Astrocyte of the cerebellum (primary cell): ENCODE measurements around the gene TBX4.
A peak's percentile ranks its signal among the peaks of the same experiment; 100 is the strongest.

ENCODE experiments used
- DNase-seq: peaks from one replicate; pipeline ENCODE4 v3.0.0-alpha.2; 2011; ENCODE audit warnings: low read depth
- H3K4me3 ChIP-seq: 2 replicates; pipeline ENCODE4 v1.5.1; 2011; ENCODE audit warnings: mild to moderate bottlenecking, low read depth, low read length, moderate library complexity
- in situ Hi-C: cut with HindIII; loops from 2 replicates; pipeline ENCODE4 v1.10.0; 2017; ENCODE audit warnings: low sequenced_read_pairs
- TF ChIP-seq, protein P1 (sequence below): IDR thresholded peaks from 2 replicates; pipeline ENCODE4 v1.5.1; 2012; ENCODE audit warnings: low read length, low read depth, moderate library complexity, mild to moderate bottlenecking; ENCODE audit errors: missing control alignments

The TBX4 gene

DNA sequence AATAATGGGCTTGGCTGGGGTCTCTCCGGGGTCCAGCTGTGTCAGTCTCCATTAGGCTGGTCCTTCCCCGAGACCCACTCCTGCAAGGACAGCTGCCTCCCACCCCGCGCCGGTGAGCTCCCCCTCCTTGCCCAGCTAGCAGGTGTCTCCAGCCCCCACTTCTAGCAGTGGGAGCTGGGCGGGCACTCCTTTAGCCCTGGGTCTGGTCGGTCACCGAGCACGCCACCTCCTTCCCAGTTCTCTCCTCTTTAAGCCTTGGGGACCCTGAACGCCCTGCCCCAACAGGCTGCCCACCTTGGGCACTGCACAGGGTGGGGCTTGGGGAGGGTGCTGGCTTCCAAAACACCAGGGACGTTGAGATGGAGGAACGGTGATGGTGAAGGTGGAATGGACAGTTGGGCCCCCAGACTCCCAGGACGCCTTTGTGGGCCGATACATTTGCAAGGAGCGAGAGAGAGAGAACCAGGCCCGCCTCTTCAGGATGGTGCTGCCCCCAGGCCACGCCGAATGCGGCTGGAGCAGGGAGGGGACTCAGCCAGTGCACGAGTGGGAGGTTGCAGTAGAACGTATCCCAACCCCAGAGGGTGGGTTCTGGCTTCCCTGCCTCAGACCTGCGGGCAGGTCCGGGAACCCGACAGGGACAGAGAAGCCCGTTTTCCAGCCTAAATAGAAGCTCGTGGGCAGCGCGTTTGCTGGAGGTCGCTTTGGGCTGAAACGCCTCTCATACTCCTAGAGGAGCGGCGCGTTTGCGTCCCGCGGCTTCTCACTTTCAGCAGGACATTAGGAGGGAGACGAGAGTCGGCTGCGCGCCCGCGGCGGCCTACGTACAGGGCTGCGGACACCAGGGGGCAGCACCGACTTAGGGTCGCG, 41.8 kb upstream of the TBX4 start:
- DNase-seq = no peak
- TF ChIP-seq, protein P1, sequence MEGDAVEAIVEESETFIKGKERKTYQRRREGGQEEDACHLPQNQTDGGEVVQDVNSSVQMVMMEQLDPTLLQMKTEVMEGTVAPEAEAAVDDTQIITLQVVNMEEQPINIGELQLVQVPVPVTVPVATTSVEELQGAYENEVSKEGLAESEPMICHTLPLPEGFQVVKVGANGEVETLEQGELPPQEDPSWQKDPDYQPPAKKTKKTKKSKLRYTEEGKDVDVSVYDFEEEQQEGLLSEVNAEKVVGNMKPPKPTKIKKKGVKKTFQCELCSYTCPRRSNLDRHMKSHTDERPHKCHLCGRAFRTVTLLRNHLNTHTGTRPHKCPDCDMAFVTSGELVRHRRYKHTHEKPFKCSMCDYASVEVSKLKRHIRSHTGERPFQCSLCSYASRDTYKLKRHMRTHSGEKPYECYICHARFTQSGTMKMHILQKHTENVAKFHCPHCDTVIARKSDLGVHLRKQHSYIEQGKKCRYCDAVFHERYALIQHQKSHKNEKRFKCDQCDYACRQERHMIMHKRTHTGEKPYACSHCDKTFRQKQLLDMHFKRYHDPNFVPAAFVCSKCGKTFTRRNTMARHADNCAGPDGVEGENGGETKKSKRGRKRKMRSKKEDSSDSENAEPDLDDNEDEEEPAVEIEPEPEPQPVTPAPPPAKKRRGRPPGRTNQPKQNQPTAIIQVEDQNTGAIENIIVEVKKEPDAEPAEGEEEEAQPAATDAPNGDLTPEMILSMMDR = peak; percentile 48
- in situ Hi-C loops = no loop called here
- peak overlapping the region; percentile 7 for H3K4me3 ChIP-seq

DNA sequence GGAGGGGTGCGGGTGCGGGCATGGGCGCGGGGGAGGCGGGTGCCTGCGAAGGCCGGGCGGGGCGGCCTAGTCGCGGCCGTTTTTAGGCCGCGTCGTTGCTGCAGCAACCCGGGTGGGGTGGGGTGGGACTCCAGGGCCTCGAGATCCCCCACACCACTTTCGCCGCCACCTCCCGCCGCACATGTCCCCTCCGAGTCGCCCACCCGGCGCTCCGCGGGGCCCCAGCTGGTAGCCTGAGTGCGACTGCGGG, 41.3 kb upstream of the TBX4 start:
- peak overlapping the region; percentile 48 for H3K4me3 ChIP-seq
- TF ChIP-seq, protein P1 = no peak
- in situ Hi-C loops = no loop called here
- DNase-seq = no peak

DNA sequence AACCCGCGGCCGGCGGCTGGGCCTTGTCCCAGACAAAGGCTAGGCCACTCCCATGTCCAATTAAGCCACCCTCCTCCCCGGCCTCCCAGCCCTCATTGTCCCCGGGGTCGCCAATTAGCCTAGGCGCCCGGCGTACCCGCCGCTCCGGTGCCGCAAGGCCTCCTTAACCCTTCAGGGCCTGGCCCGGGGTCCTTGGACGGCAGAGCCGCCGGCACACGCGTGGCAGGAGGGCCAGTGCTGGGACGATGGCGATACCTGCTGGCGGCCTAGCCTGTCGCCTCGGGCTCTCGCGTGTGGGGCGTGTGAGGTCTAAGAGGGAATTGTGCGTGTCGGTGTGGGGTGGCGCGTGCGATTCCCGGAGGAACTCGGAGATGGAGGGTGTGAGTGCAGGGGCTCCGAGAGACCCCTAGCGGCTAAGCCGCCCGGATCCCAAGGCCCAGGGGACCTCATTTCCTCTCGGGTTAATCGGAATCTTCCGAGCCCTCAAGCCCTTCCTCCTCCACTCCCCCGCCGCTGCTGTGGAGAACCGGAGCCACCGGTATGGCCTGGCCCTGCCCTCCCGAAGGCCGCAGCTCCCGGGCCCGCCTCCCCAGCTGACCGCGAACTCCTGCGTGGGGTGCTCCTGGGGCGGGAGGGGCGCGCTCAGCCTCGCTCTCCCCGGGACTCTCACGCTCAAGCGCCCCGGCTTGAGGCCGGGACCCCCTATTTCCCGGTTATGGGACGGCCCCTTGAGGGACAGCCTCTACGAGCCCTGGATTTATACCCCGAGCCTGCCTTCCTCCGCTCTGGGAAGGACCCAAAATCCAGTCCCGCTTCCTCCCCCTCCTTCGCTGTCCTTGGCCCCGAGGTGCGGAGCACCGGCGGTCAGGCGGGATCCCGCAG, 40.7 kb upstream of the TBX4 start:
- TF ChIP-seq, protein P1 = peak; percentile 31
- DNase-seq = no peak
- in situ Hi-C loops = no loop called here
- H3K4me3 ChIP-seq = peak overlapping the region; percentile 48

DNA sequence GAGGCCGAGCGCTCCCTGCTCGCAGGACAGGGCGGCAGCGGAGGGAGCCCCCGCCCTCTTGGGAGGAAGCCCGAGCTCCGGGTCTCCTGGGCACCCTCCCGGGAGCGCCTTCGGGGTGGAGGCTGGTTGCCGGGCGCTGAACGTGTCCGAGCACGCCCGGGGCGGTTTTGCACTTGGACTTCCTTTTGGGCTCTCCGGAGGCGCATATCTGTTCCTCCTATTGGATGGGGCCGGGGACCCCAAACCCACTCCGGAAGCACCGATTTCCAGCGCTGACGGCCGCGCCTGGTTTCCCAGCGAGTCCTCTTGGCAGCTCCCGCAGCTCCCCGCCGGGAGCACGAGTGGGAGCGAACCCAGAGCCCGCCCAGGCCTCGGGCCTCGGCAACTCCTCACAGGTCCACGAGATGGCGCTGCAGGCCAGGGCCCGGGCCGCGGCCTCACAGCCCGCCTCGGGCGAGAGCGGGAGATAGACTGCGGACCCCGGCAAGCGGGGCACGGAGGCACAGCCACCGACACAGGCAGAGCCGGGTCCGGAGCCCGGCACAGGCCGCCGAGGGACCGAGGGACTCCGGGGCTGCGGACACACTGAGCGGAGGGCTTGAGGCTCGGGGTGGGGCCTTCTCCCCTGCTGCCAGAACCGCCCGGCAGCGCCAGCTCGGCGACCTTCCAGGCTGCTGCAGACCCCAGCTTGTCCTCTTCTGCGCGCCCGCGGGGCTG, 39.9 kb upstream of the TBX4 start:
- H3K4me3 ChIP-seq = peak overlapping the region; percentile 48
- in situ Hi-C loops = no loop called here
- peak; percentile 27 for DNase-seq
- TF ChIP-seq, protein P1 = peak; percentile 93

DNA sequence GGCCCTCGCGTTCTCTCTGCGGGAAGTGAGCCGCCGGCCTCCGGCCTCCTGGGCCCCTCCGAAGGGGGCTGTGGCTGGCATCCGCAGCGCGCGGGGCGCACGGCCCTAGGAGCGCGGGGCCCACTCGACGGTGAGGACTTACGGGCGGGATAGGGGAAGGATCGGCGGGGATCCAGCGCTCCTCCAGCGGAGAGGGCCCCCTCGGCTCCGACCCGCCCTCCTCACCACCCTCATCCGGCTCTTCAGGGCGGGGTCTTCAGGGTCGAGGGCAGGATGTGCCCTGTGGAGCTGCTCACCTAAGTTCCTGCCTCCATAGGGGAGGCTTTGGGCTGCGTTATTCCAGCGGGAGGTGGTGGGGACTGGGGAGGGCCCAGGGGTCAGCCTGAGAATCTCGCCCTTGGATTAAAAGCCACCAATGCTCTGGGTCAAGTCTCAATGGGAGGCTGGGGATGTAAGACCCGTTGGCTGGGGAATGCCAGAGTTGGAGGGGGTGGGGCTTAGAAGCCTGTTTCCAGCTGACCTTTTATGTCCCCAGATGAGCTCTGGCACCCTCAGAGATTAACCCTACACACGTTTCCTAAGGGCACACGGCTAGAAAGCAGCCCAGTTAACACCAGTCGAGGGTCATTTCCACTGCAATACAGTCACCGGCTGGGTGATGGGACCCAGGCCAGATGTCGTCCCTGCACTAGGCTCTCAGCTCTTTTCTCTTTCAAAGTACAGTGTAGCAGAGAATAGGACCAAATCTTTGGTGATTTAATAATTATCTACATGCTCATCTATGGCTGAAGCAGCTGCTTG, 39.2 kb upstream of the TBX4 start:
- peak overlapping the region; percentile 48 for H3K4me3 ChIP-seq
- DNase-seq = no peak
- in situ Hi-C loops = no loop called here
- TF ChIP-seq, protein P1 = no peak
